DOHH2 (cell line): Measurements from ENCODE around the gene PNMA1.

Experiments used
- H3F3A ChIP-seq: fragments of 200-600 bp; sonication (generic), shearing (Covaris generic); 2 replicates; pipeline ENCODE4 v1.6.0; 2016; ENCODE audit warnings: antibody characterized with exemption, mild to moderate bottlenecking; ENCODE audit not compliant: control insufficient read depth, insufficient read depth
- H3K27ac ChIP-seq: fragments of 200-600 bp; sonication (generic); 2 replicates; pipeline ENCODE4 v1.5.1; 2014; ENCODE audit warnings: low read depth, mild to moderate bottlenecking, low read length, moderate library complexity
- H3K27me3 ChIP-seq: fragments of 200-600 bp; sonication (generic); 2 replicates; pipeline ENCODE4 v1.6.1; 2014; ENCODE audit warnings: mild to moderate bottlenecking, low read length, mixed read lengths; ENCODE audit not compliant: control insufficient read depth
- H3K36me3 ChIP-seq: fragments of 200-600 bp; sonication (generic); 2 replicates; pipeline ENCODE4 v1.6.1; 2014; ENCODE audit warnings: mild to moderate bottlenecking, low read length, moderate library complexity, mixed read lengths; ENCODE audit not compliant: control insufficient read depth
- H3K4me1 ChIP-seq: fragments of 200-600 bp; sonication (generic); 2 replicates; pipeline ENCODE4 v1.6.1; 2014; ENCODE audit warnings: mild to moderate bottlenecking, low read length, mixed read lengths; ENCODE audit not compliant: control insufficient read depth
- H3K4me2 ChIP-seq: fragments of 200-600 bp; sonication (generic); 2 replicates; pipeline ENCODE4 v1.6.0; 2014; ENCODE audit warnings: mild to moderate bottlenecking, low read length, moderate library complexity
- H3K4me3 ChIP-seq: fragments of 200-600 bp; sonication (generic); 2 replicates; pipeline ENCODE4 v1.5.1; 2014; ENCODE audit warnings: mild to moderate bottlenecking, low read length, mixed read lengths
- H3K79me2 ChIP-seq: fragments of 200-600 bp; sonication (generic); 2 replicates; pipeline ENCODE4 v1.6.1; 2014; ENCODE audit warnings: mild to moderate bottlenecking, low read length, mixed read lengths; ENCODE audit not compliant: control insufficient read depth
- H3K9me2 ChIP-seq: fragments of 200-600 bp; sonication (generic); replicated peaks from 2 replicates; pipeline ENCODE4 v1.6.1; 2014; ENCODE audit warnings: mild to moderate bottlenecking, low read length, mixed read lengths; ENCODE audit not compliant: control insufficient read depth
- H3K9me3 ChIP-seq: fragments of 200-600 bp; sonication (generic); 2 replicates; pipeline ENCODE4 v1.6.1; 2014; ENCODE audit warnings: antibody characterized with exemption, low read length, mixed read lengths; ENCODE audit not compliant: control insufficient read depth, insufficient read depth
- H4K20me1 ChIP-seq: fragments of 200-600 bp; sonication (generic); 2 replicates; pipeline ENCODE4 v1.6.0; 2014; ENCODE audit warnings: low read depth, mild to moderate bottlenecking, antibody characterized with exemption, low read length, moderate library complexity; ENCODE audit not compliant: control insufficient read depth, insufficient read depth
- CTCF ChIP-seq: fragments of 200-600 bp; sonication (generic); IDR thresholded peaks from one replicate; pipeline ENCODE4 v1.5.1; 2014; ENCODE audit warnings: antibody characterized with exemption, mild to moderate bottlenecking, low read depth, low read length; ENCODE audit not compliant: poor library complexity, severe bottlenecking
- EZH2phosphoT487 ChIP-seq: fragments of 200-600 bp; sonication (generic); IDR thresholded peaks from 2 replicates; pipeline ENCODE4 v1.6.1; 2017; ENCODE audit warnings: borderline replicate concordance, mild to moderate bottlenecking, antibody characterized with exemption, low read length, moderate library complexity, mixed read lengths

Gene PNMA1

GRCh38 chr14:73663548-73664212 is 50.5 kb downstream of the PNMA1 start:
- Histone ChIP-seq H3K4me2 (no peak overlapping the region), H3K79me2 (no peaks in the 10 kb centered on the region), H3K9me2 (no peaks in the 10 kb centered on the region), H3K4me1 (no peaks in the 10 kb centered on the region), H3K27me3 (no peaks in the 10 kb centered on the region), H3K36me3 (no peaks in the 10 kb centered on the region), H4K20me1 (no peaks in the 10 kb centered on the region), H3F3A (no peaks in the 10 kb centered on the region), H3K27ac (no peak overlapping the region), H3K4me3 (no peak overlapping the region), H3K9me3 (no peaks in the 10 kb centered on the region)
- TF ChIP-seq EZH2phosphoT487 (no peak), CTCF (no peak)

- TF ChIP-seq CTCF (no peak), EZH2phosphoT487 (no peak)
These were observed 51.7 kb downstream of the PNMA1 start for GRCh38 chr14:73662487-73662943.

GRCh38 chr14:73661872-73662271 is 52.3 kb downstream of the PNMA1 start:
- H4K20me1 ChIP-seq, result no peaks in the 10 kb centered on the region
- H3K9me2 ChIP-seq, result no peaks in the 10 kb centered on the region
- no peaks in the 10 kb centered on the region for H3F3A ChIP-seq
- no peak overlapping the region for H3K4me2 ChIP-seq
- H3K79me2 ChIP-seq, result no peaks in the 10 kb centered on the region
- H3K9me3 ChIP-seq, result no peaks in the 10 kb centered on the region
- H3K36me3 ChIP-seq, result no peaks in the 10 kb centered on the region
- TF ChIP-seq EZH2phosphoT487 (no peak), CTCF (no peak)
- no peak overlapping the region for H3K4me3 ChIP-seq
- no peak overlapping the region for H3K27ac ChIP-seq
- H3K4me1 ChIP-seq, result no peaks in the 10 kb centered on the region
- no peaks in the 10 kb centered on the region for H3K27me3 ChIP-seq

More at GRCh38 chr14:73662487-73662943, 51.7 kb downstream of the PNMA1 start:
- Histone ChIP-seq H3K36me3 (no peaks in the 10 kb centered on the region), H3F3A (no peaks in the 10 kb centered on the region), H3K27me3 (no peaks in the 10 kb centered on the region), H3K9me2 (no peaks in the 10 kb centered on the region), H3K4me1 (no peaks in the 10 kb centered on the region), H4K20me1 (no peaks in the 10 kb centered on the region), H3K4me2 (no peak overlapping the region), H3K9me3 (no peaks in the 10 kb centered on the region), H3K79me2 (no peaks in the 10 kb centered on the region), H3K4me3 (no peak overlapping the region), H3K27ac (no peak overlapping the region)
